Measurements from ENCODE around the gene BRD1.

- TF ChIP-seq CTCF (IDR thresholded peaks at IDR 0.05) = no peak
- TF ChIP-seq POLR2A (IDR thresholded peaks at IDR 0.05) = no peak
- no peak for TF ChIP-seq POLR2AphosphoS5 (IDR thresholded peaks at IDR 0.05)
These were observed 34.2 kb upstream of the BRD1 start for GRCh38 chr22:49861642-49862495.
